Measurements from ENCODE around the gene RPL37.

The RPL37 gene

DNA sequence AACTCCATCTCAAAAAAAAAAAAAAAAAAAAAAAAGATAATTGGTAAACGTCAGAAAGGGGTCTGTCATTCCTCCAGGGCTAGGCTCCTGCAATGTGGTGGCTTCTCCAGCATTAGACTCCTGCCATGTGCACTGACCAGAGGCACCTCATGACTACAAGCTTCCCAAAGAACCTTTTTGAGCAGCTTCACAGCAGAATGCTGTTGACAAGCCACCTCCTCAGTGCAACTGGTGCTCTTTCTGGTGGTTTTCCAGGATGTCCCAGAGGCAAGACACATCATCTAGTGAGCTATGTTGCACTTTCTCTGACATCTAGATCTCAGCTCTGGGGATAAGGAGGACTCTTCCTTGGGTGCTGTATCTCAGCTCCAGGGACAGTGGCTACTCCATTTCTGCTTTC, 11.6 kb downstream of the RPL37 start:
- H3K4me1 ChIP-seq (ENCODE audit: control insufficient read depth, low read length), result no peaks in the 10 kb centered on the region

DNA sequence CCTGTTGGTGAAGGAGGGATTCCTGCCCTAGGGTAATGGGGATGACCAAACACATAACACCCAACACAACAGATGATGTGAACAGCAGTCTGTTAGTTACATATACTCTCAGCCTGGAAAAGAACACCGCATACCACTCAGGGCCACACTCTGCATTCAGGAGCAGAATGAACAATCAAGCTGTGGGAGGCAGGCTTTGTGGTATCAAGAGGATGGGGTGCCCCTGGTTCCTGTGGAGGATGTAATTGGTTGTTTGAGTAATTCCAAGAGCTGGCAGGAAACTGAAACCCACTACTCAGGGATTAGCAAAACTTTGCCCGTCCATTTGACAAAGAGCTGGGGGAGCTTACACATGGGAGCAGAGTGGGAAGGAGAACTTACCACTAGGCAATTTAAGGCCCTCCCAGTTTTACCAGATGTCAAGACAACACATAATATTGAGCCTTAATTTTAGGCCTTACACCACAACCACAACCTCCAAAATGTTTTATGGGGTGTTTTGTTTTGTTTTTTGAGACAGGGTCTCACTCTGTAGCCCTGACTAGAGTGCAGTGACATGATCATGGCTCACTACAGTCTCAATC, 21.2 kb downstream of the RPL37 start:
- TF ChIP-seq, protein P1, sequence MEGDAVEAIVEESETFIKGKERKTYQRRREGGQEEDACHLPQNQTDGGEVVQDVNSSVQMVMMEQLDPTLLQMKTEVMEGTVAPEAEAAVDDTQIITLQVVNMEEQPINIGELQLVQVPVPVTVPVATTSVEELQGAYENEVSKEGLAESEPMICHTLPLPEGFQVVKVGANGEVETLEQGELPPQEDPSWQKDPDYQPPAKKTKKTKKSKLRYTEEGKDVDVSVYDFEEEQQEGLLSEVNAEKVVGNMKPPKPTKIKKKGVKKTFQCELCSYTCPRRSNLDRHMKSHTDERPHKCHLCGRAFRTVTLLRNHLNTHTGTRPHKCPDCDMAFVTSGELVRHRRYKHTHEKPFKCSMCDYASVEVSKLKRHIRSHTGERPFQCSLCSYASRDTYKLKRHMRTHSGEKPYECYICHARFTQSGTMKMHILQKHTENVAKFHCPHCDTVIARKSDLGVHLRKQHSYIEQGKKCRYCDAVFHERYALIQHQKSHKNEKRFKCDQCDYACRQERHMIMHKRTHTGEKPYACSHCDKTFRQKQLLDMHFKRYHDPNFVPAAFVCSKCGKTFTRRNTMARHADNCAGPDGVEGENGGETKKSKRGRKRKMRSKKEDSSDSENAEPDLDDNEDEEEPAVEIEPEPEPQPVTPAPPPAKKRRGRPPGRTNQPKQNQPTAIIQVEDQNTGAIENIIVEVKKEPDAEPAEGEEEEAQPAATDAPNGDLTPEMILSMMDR (IDR thresholded peaks at IDR 0.05; ENCODE audit: low read depth, low read length, poor library complexity, severe bottlenecking), result no peak
- TF ChIP-seq EZH2phosphoT487 (IDR thresholded peaks at IDR 0.05; ENCODE audit: borderline replicate concordance, low read length), result no peak
- no peak overlapping the region for H3K4me3 ChIP-seq (ENCODE audit: low read length)
- no peaks in the 10 kb centered on the region for H3K9me2 ChIP-seq (replicated peaks; ENCODE audit: control insufficient read depth, low read length)
- no peak overlapping the region for H3K27ac ChIP-seq (ENCODE audit: low read depth, low read length)
- no peak overlapping the region for H3K4me2 ChIP-seq (ENCODE audit: low read length)
- H3K9me3 ChIP-seq (ENCODE audit: control insufficient read depth, insufficient read depth, low read length), result no peaks in the 10 kb centered on the region
- H3K36me3 ChIP-seq (ENCODE audit: control insufficient read depth, low read length), result no peaks in the 10 kb centered on the region
- no peaks in the 10 kb centered on the region for H3F3A ChIP-seq (ENCODE audit: control insufficient read depth, insufficient read depth)
- H4K20me1 ChIP-seq (ENCODE audit: control insufficient read depth, insufficient read depth, low read depth, low read length), result no peaks in the 10 kb centered on the region
- no peaks in the 10 kb centered on the region for H3K4me1 ChIP-seq (ENCODE audit: control insufficient read depth, low read length)
- H3K79me2 ChIP-seq (ENCODE audit: control insufficient read depth, low read length), result no peaks in the 10 kb centered on the region
- H3K27me3 ChIP-seq (ENCODE audit: control insufficient read depth, low read length), result no peaks in the 10 kb centered on the region

More for the DNA sequence above, 11.6 kb downstream of the RPL37 start:
- Histone ChIP-seq H3K4me3 (ENCODE audit: low read length) (no peak overlapping the region), H3F3A (ENCODE audit: control insufficient read depth, insufficient read depth) (peaks cover 56% of the 10 kb centered on the region), H3K27me3 (ENCODE audit: control insufficient read depth, low read length) (no peaks in the 10 kb centered on the region), H3K9me3 (ENCODE audit: control insufficient read depth, insufficient read depth, low read length) (no peaks in the 10 kb centered on the region), H3K9me2 (replicated peaks; ENCODE audit: control insufficient read depth, low read length) (no peaks in the 10 kb centered on the region), H3K79me2 (ENCODE audit: control insufficient read depth, low read length) (no peaks in the 10 kb centered on the region), H3K27ac (ENCODE audit: low read depth, low read length) (no peak overlapping the region), H3K4me2 (ENCODE audit: low read length) (no peak overlapping the region), H3K36me3 (ENCODE audit: control insufficient read depth, low read length) (peaks cover 31% of the 10 kb centered on the region), H4K20me1 (ENCODE audit: control insufficient read depth, insufficient read depth, low read depth, low read length) (peaks cover 7% of the 10 kb centered on the region)
- no peak for TF ChIP-seq EZH2phosphoT487 (IDR thresholded peaks at IDR 0.05; ENCODE audit: borderline replicate concordance, low read length)
- TF ChIP-seq, protein P1 (IDR thresholded peaks at IDR 0.05; ENCODE audit: low read depth, low read length, poor library complexity, severe bottlenecking), result no peak

DNA sequence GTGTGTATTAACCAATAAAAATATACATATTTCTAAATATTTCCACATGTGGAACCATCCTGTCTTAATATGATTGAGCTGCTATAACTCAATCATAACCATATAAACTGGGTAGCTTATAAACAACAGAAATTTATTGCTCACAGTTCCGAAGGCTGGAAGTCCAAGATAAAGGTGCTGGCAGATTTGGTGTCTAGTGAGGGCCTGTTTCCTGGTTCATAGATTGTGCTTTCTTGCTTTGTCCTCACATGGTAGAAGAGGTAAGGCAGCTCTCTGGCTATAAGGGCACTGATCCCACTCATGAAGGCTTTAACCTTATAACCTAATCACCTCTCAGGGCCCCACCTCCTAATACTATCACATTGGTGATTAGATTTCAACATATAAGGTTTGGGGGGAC, 22.9 kb downstream of the RPL37 start:
- TF ChIP-seq, protein P1 (IDR thresholded peaks at IDR 0.05; ENCODE audit: low read depth, low read length, poor library complexity, severe bottlenecking), result no peak
- TF ChIP-seq EZH2phosphoT487 (IDR thresholded peaks at IDR 0.05; ENCODE audit: borderline replicate concordance, low read length), result no peak
- Histone ChIP-seq H3K4me3 (ENCODE audit: low read length) (no peak overlapping the region), H3K9me2 (replicated peaks; ENCODE audit: control insufficient read depth, low read length) (no peaks in the 10 kb centered on the region)

More for the DNA sequence above, 22.9 kb downstream of the RPL37 start:
- Histone ChIP-seq H3K36me3 (ENCODE audit: control insufficient read depth, low read length) (no peaks in the 10 kb centered on the region), H3K9me3 (ENCODE audit: control insufficient read depth, insufficient read depth, low read length) (no peaks in the 10 kb centered on the region), H3K4me1 (ENCODE audit: control insufficient read depth, low read length) (no peaks in the 10 kb centered on the region), H3K79me2 (ENCODE audit: control insufficient read depth, low read length) (no peaks in the 10 kb centered on the region), H3K4me2 (ENCODE audit: low read length) (no peak overlapping the region), H4K20me1 (ENCODE audit: control insufficient read depth, insufficient read depth, low read depth, low read length) (no peaks in the 10 kb centered on the region), H3F3A (ENCODE audit: control insufficient read depth, insufficient read depth) (no peaks in the 10 kb centered on the region), H3K27me3 (ENCODE audit: control insufficient read depth, low read length) (no peaks in the 10 kb centered on the region), H3K27ac (ENCODE audit: low read depth, low read length) (no peak overlapping the region)

Measured in DOHH2 (cell line).